GM19397 (cell line): ENCODE measurements around the gene TGFBR3.

Source experiments
- ATAC-seq: cut with Tn5 transposase; IDR thresholded peaks from one replicate; pipeline ENCODE4 v1.9.1; 2021; ENCODE audit warnings: mild to moderate bottlenecking, moderate library complexity; ENCODE audit not compliant: unreplicated experiment

The TGFBR3 gene

DNA sequence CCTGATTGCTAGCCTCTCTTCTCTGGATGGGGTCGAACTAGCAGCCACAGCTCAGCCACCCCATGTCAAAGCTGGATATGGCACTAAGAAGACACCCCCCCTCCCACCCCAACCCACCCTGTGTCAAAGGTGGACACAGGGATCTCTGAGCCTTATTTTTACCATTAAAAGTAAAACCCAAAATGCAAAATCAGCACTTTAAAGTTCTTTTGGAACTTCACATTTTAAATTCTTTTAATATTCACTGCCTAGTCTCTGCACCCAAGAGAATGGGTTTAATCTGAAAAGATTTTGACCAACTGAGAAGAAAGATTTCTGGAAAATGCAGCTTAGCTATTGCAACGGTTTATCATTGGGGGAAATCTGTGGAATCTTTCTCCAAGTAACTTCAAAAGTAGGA lies 167.6 kb downstream of the TGFBR3 start:
- ATAC-seq: no peak

DNA sequence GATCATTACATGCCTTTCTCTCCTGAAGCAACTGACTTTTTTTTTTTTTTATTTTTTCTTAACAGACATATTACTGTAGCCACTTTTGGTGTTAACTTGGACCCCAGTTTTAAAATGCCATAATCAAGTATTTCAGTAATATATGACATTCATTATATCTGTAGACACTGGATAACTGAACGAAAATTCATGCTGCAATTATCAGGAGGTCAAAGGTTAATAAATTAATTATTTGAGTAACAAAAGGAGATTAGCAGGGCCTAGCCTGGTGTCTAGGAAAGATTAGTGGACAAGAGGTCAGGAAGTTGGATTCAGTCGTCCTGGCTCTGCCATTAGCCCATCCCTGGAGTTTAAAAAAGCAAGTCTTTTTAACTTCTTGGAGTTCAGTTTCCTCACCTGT lies 168.1 kb downstream of the TGFBR3 start:
- no peak for ATAC-seq

DNA sequence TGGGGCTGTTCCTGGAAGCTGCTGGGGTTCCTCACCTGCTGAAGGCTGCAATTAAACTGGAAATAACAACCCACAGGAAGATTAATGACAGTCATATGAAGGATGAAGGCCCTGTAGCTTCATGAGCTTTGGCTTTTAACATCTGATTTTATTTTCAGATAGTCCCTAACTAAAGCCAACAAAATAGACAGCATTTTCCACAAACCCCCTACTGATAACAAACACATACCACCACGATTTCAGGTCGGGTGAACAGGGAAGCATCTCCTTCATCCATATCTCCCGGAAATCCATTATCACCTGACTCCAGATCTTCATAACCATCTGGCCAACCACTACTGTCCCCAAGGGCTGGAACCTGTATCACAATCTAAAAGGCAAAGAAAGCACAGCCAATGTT lies 169.6 kb downstream of the TGFBR3 start:
- no peak for ATAC-seq

- no peak for ATAC-seq
These were observed 170.4 kb downstream of the TGFBR3 start for GRCh38 chr1:91715416-91716000.

DNA sequence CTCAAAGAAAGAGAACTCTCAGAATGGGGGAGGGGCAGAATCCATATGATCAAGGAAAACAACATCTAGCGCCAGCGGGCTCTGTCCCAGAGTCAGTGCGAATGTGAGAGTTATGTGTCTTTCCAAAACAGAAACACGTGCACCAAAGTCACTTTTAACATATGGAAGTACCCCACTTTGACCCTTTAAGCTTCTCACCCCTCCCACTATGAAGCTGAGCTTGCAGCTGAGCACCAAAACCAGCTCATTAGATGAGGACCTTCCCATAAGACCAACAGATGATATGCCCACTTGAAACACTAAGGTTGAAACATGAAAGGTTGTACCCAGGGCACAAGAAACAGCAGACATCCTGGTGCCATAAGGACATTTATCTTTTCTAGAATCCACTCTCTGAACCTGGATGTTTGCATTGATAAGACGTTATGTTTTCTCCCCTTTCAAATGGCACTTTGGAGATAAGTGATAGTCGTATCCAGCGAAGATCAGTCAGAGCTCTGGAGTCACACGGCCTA lies 171.0 kb downstream of the TGFBR3 start:
- no peak for ATAC-seq

- ATAC-seq: peak; percentile 71
These were observed 172.7 kb downstream of the TGFBR3 start for GRCh38 chr1:91712981-91713841.

- no peak for ATAC-seq
These were observed 173.6 kb downstream of the TGFBR3 start for GRCh38 chr1:91712393-91712792.

DNA sequence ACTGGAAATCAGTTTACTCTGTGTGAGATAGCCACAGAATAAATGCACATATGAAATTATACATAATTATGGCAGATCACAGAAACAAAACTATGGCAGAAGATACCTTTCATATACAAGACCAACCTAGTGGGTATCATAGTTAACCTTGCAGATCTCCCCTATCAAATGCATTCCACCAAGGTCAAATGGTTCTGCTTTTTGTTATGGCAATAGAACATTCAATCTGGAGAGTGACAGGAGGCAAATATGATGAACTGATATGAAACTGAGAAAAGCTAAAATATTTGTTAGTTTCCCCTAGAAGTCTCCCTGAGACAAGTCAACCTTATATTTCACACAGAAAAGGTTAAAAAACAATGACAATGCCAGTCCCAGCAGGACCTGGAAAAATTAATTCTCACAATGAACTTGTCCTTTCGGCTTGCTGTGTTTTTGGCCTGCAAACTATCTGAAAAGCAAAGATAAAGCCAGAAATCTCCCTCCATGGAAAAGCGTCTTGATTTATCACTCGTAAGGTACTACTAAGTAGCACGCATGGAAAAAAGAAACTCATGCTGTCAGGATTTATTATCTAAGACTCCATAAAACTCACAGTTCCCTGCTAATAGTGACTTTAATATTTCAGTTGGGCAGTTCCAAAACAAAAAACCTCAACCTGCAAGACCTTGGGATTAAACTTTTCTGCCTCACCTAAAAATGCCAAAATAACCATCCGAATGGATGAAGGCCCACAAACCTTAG lies 174.3 kb downstream of the TGFBR3 start:
- ATAC-seq: no peak

- ATAC-seq: no peak
These were observed 175.7 kb downstream of the TGFBR3 start for GRCh38 chr1:91710261-91710660.

GRCh38 chr1:91708691-91709090 lies 177.3 kb downstream of the TGFBR3 start:
- no peak for ATAC-seq

- ATAC-seq: no peak
These were observed 178.1 kb downstream of the TGFBR3 start for GRCh38 chr1:91707890-91708218.

DNA sequence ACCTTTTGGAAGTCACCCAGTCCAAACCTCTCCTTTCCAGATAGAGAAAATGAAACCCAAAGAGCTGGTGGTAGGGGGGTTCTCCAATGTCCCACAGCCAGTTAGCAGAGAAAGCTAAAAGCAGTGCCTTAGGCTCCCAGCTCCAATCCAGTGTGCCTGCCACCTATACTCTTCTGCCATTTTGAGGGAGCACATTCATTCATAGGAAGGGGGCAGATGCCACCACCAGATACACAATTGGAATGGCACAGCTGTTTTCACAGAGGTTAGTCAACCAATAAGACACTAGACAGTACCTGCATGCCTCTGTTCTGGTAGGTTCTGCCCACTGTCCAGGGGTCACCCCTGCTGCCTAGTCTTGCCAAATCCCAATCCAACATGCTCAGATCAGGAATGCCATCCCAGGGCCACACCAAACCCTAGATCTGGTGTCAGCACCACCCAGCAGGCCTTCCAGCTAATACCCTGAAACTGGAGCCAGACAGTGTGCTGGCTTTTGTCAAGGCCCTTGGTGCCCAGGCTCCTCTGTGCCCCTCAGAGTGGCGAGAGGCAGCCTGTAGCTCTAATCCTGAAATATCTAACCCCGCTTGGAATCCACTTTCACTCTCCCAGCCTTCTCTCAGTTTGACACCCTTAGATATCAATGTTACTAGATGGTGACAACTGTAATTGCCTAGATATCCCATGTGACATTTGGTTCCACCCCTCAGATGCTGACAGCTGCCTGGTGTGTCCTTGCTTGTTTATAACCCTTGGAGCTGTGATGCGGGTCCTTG lies 178.6 kb downstream of the TGFBR3 start:
- ATAC-seq: no peak

DNA sequence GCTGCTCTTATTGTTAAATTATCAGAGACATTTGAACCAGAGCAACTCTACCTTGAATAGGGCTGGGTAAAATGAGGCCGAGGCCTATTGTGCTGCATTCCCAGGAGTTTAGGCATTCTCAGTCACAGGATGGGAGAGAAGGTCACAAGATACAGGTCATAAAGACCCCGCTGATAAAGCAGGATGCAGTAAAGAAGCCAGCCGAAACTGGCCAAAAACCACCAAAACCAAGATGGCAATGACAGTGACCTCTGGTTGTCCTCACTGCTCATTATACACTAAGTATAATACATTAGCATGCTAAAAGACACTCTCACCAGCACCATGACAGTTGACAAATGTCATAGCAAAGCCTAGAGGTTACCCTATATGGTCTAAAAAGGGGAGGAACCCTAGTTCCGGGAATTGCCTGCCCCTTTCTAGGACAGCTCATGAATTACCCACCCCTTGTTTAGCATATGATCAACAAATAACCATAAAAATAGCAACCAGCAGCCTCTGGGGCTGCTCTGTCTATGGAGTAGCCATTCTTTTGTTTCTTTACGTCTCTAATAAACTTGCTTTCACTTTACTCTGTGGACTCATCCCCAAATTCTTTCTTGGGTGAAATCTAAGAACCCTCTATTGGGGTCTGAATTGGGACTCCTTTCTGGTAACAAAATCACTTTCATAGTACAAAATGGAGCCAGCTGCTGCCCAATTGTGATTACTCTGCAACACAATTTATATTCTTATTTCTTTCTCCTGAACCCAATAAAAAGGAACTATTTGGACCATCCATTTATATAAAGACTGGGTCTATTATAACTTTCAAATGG lies 179.6 kb downstream of the TGFBR3 start:
- ATAC-seq: no peak

- no peak for ATAC-seq
These were observed 181.2 kb downstream of the TGFBR3 start for GRCh38 chr1:91704746-91705145.

GRCh38 chr1:91703095-91703494 lies 182.9 kb downstream of the TGFBR3 start:
- ATAC-seq: no peak

- ATAC-seq: no peak
These were observed 184.5 kb downstream of the TGFBR3 start for GRCh38 chr1:91701472-91701869.

- no peak for ATAC-seq
These were observed 185.0 kb downstream of the TGFBR3 start for GRCh38 chr1:91700771-91701471.

DNA sequence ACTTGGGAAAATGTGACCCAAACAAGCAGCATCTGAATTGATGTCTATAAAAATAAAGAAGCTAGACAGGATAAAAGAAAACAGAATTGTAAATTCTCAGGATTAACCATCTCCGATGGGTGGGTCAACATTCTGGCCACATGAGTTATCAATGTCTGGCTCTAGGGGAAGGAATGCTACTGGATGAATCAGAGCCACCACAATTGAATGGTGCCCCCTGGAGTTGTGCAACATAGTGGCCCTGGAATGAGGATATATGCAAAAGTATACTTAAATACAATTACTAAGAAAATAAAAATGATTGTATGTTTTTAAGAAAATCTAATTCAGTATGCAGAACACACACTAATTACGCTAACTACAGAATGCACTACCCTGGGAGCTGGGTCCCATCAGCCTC lies 185.6 kb downstream of the TGFBR3 start:
- no peak for ATAC-seq

- ATAC-seq: no peak
These were observed 186.5 kb downstream of the TGFBR3 start for GRCh38 chr1:91699339-91699974.
